ENCODE measurements around the gene LTB. TPM values are rescaled to one million over a fixed set of nuclear protein-coding genes. Genes with fewer than 3 reads are reported as not detected.

Gene LTB
- total and polyA plus RNA-seq, 2 of the 4 experiments (the other 2 are of a cell fraction), result not detected

DNA sequence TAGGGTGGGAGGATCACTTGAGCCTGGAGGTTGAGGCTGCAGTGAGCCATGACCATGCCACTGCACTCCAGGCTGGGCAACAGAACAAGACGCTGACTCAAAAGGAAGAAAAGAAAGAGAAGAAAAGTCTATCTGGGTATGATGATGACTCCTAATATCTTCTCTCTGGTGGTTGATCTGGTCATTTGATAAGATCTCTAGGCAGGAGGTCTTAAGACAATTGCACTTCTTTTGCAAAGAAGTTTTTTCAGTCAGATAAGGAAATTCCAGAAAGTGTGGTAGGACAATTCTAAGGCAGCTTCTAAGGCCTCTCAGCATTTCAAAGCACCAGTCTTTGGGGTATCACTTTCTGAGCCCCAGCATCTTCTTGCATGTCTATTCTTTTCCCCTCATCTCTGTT, 25.1 kb upstream of the LTB start:
- Histone ChIP-seq H3K9me3 (ENCODE audit: control insufficient read depth, insufficient read depth, low read length) (no peaks in the 10 kb centered on the region), H2BK5ac (ENCODE audit: low read depth, low read length, poor library complexity, severe bottlenecking) (no peak overlapping the region), H3K27me3 (ENCODE audit: control insufficient read depth, insufficient read depth, low read length) (peaks cover 9% of the 10 kb centered on the region; the same call in 1 of the 2 replicates), H3K23ac (ENCODE audit: low read depth, low read length) (no peak overlapping the region), H3K9ac (ENCODE audit: low read depth, low read length) (no peak overlapping the region), H2AK5ac (ENCODE audit: low read depth, low read length) (no peak overlapping the region), H3K4me2 (ENCODE audit: low read depth, low read length) (no peak overlapping the region), H4K8ac (ENCODE audit: low read depth in 2 of 2, low read length in 2 of 2) (no peak overlapping the region), H2BK15ac (ENCODE audit: low read depth, low read length) (no peak overlapping the region), H3K4ac (ENCODE audit: low read depth, low read length) (no peak overlapping the region), H2AFZ (replicated peaks; ENCODE audit: low read length, poor library complexity) (no peak overlapping the region), H3K14ac (replicated peaks; ENCODE audit: low read depth, low read length) (no peak overlapping the region), H3K9me1 (ENCODE audit: insufficient read depth, low read length) (no peaks in the 10 kb centered on the region), H3K36me3 (ENCODE audit: control insufficient read depth, insufficient read depth, low read length) (no peaks in the 10 kb centered on the region), H2AK9ac (replicated peaks; ENCODE audit: low read depth, low read length, poor library complexity) (no peak overlapping the region), H2BK20ac (ENCODE audit: low read depth, low read length) (no peak overlapping the region), H3K4me3 (ENCODE audit: insufficient read depth, low read depth, low read length) (no peak overlapping the region), H3K18ac (ENCODE audit: low read depth, low read length) (no peak overlapping the region), H4K5ac (ENCODE audit: low read depth, low read length) (no peak overlapping the region), H3K56ac (ENCODE audit: extremely low read depth, insufficient read depth, low read length) (no peak overlapping the region), H2BK120ac (ENCODE audit: low read depth, low read length) (no peak overlapping the region), H3K27ac (ENCODE audit: insufficient read depth, low read length) (no peak overlapping the region), H3K79me1 (ENCODE audit: low read depth in 1 of 2, low read length in 2 of 2) (no peaks in the 10 kb centered on the region), H4K20me1 (ENCODE audit: insufficient read depth, low read length) (no peaks in the 10 kb centered on the region), H4K91ac (ENCODE audit: insufficient read depth, low read depth, low read length) (no peak overlapping the region), H3K4me1 (ENCODE audit: control insufficient read depth, insufficient read depth, low read length) (no peaks in the 10 kb centered on the region)
- no peak for ATAC-seq (ENCODE audit: low read depth)
- DNase-seq, result no peak
- TF ChIP-seq MXI1 (IDR thresholded peaks at IDR 0.05; ENCODE audit: borderline replicate concordance, low read depth, low read length) (no peak), CHD1 (IDR thresholded peaks at IDR 0.05; ENCODE audit: low read depth, low read length) (no peak), POLR2A (IDR thresholded peaks at IDR 0.05; ENCODE audit: low read depth, low read length) (no peak), MAZ (IDR thresholded peaks at IDR 0.05; ENCODE audit: borderline replicate concordance, low read depth, low read length) (no peak)
- BruUV-seq (replicated peaks), result no TSS peak
- intact Hi-C loops (cut with micrococcal nuclease), result no loop called here
- 67% methylated on average over 1 of the region's 1 CpG; no CpG with 5 or more reads in 1 of the 2 experiments for WGBS, 2 experiments (ENCODE audit: extremely low coverage in 2 of 2, insufficient read length in 1 of 2)
- in situ Hi-C loops (cut with MboI; ENCODE audit: low sequenced_read_pairs), result no loop called here
- dilution Hi-C loops (cut with HindIII; ENCODE audit: low sequenced_read_pairs, unreplicated experiment), result no loop called here
- CTCF ChIA-PET, result interaction anchor here (0.6 kb wide), 1 partner anchor 170 kb away, joined by 4 read pairs; no protein-coding TSS in a partner anchor
- POLR2A ChIA-PET (ENCODE audit: unreplicated experiment), result interaction anchor here (0.6 kb wide), 1 partner anchor 188 kb away, joined by 3 read pairs; no protein-coding TSS in a partner anchor
